Mucosa of rectum (tissue), 2 donors: Measurements from ENCODE around the gene GPN2.

Source experiments
- H3K27ac ChIP-seq, 2 donors: one replicate each; pipeline ENCODE4 v1.7.0; 2013; ENCODE audit warnings: inconsistent platforms in 2 of 2, low read depth in 2 of 2, low read length in 2 of 2
- H3K27me3 ChIP-seq, 2 donors: one replicate each; pipeline ENCODE4 v1.7.0; 2013; ENCODE audit warnings: low read length in 2 of 2; ENCODE audit not compliant: control insufficient read depth in 2 of 2, insufficient read depth in 2 of 2
- H3K36me3 ChIP-seq, 2 donors: one replicate each; pipeline ENCODE4 v1.7.0; 2013; ENCODE audit warnings: low read length in 2 of 2; ENCODE audit not compliant: control insufficient read depth in 2 of 2, insufficient read depth in 2 of 2
- H3K4me1 ChIP-seq, 2 donors: one replicate each; pipeline ENCODE4 v1.7.0; 2013; ENCODE audit warnings: low read length in 2 of 2, mild to moderate bottlenecking in 1 of 2; ENCODE audit not compliant: control insufficient read depth in 2 of 2, insufficient read depth in 2 of 2
- H3K4me3 ChIP-seq, 2 donors: one replicate each; pipeline ENCODE4 v1.7.0; 2013; ENCODE audit warnings: low read length in 2 of 2
- H3K9ac ChIP-seq, 2 donors: one replicate each; pipeline ENCODE4 v1.7.0; 2013; ENCODE audit warnings: low read length in 2 of 2, low read depth in 1 of 2, mild to moderate bottlenecking in 1 of 2
- H3K9me3 ChIP-seq, 2 donors: one replicate each; pipeline ENCODE4 v1.7.0; 2013; ENCODE audit warnings: low read length in 2 of 2; ENCODE audit not compliant: control insufficient read depth in 2 of 2
- donor health status: healthy.
- donor health status: Normal muscosa, but diverticular disease.

The GPN2 gene

GRCh38 chr1:26921126-26921539 lies 31.1 kb upstream of the GPN2 start:
- no peaks in the 10 kb centered on the region for H3K27me3 ChIP-seq
- no peaks in the 10 kb centered on the region for H3K9me3 ChIP-seq
- peaks cover 19% of the 10 kb centered on the region in 2 donors for H3K4me1 ChIP-seq
- H3K9ac ChIP-seq, result peak overlapping the region; percentile 63 to 68
- peaks cover 5 to 12% of the 10 kb centered on the region in 2 donors for H3K36me3 ChIP-seq
- H3K27ac ChIP-seq, result peak overlapping the region; percentile 45 to 61
- peak overlapping the region; percentile 91 to 98 for H3K4me3 ChIP-seq

GRCh38 chr1:26915204-26915842 lies 25.2 kb upstream of the GPN2 start:
- Histone ChIP-seq H3K36me3 (no peaks in the 10 kb centered on the region), H3K4me1 (peaks cover 22 to 40% of the 10 kb centered on the region in 2 donors), H3K27ac (peak overlapping the region; percentile 38 to 49), H3K4me3 (no peak overlapping the region), H3K9me3 (no peaks in the 10 kb centered on the region), H3K27me3 (no peaks in the 10 kb centered on the region), H3K9ac (peak overlapping the region; percentile 25 to 34)

GRCh38 chr1:26913754-26914619 lies 23.9 kb upstream of the GPN2 start, which contains the start of gene NR0B2:
Gene NR0B2 (minus strand): TSS chr1:26913975. CDS start chr1:26913940, 35 bp downstream.
- Histone ChIP-seq H3K27ac (peak within 1 kb of the TSS; percentile 88 to 95), H3K4me3 (peak within 1 kb of the TSS; percentile 10 to 20), H3K27me3 (no peaks in the 10 kb centered on the region), H3K36me3 (no peaks in the 10 kb centered on the region), H3K9me3 (no peaks in the 10 kb centered on the region), H3K4me1 (peaks cover 29 to 47% of the 10 kb centered on the region in 2 donors), H3K9ac (peak within 1 kb of the TSS; percentile 41 to 64)

GRCh38 chr1:26913389-26913753 lies 23.3 kb upstream of the GPN2 start:
- Histone ChIP-seq H3K4me1 (peaks cover 29 to 47% of the 10 kb centered on the region in 2 donors), H3K27me3 (no peaks in the 10 kb centered on the region), H3K9me3 (no peaks in the 10 kb centered on the region), H3K4me3 (peak overlapping the region; percentile 10 to 20), H3K36me3 (no peaks in the 10 kb centered on the region), H3K27ac (peak overlapping the region; percentile 88 to 95), H3K9ac (peak overlapping the region in 1 of 2 donors; percentile 64)

- Histone ChIP-seq H3K27ac (no peak overlapping the region), H3K27me3 (no peaks in the 10 kb centered on the region), H3K4me3 (no peak overlapping the region), H3K9me3 (no peaks in the 10 kb centered on the region), H3K9ac (no peak overlapping the region), H3K36me3 (no peaks in the 10 kb centered on the region), H3K4me1 (peaks cover 29 to 47% of the 10 kb centered on the region in 2 donors)
Observed at GRCh38 chr1:26912147-26912490, 22.0 kb upstream of the GPN2 start.

GRCh38 chr1:26911399-26912146 lies 21.5 kb upstream of the GPN2 start:
- no peaks in the 10 kb centered on the region for H3K27me3 ChIP-seq
- no peak overlapping the region for H3K27ac ChIP-seq
- no peaks in the 10 kb centered on the region for H3K9me3 ChIP-seq
- H3K36me3 ChIP-seq, result no peaks in the 10 kb centered on the region
- no peak overlapping the region for H3K4me3 ChIP-seq
- H3K4me1 ChIP-seq, result peaks cover 29 to 47% of the 10 kb centered on the region in 2 donors
- no peak overlapping the region for H3K9ac ChIP-seq

GRCh38 chr1:26910343-26911160 lies 20.5 kb upstream of the GPN2 start:
- H3K9me3 ChIP-seq, result no peaks in the 10 kb centered on the region
- no peaks in the 10 kb centered on the region for H3K27me3 ChIP-seq
- H3K9ac ChIP-seq, result no peak overlapping the region
- peaks cover 27 to 50% of the 10 kb centered on the region in 2 donors for H3K4me1 ChIP-seq
- no peaks in the 10 kb centered on the region for H3K36me3 ChIP-seq
- no peak overlapping the region for H3K4me3 ChIP-seq
- H3K27ac ChIP-seq, result peak overlapping the region; percentile 43 to 50

GRCh38 chr1:26909951-26910342 lies 19.9 kb upstream of the GPN2 start:
- Histone ChIP-seq H3K4me3 (no peak overlapping the region), H3K27me3 (no peaks in the 10 kb centered on the region), H3K4me1 (peaks cover 21 to 46% of the 10 kb centered on the region in 2 donors), H3K9ac (no peak overlapping the region), H3K36me3 (no peaks in the 10 kb centered on the region), H3K9me3 (no peaks in the 10 kb centered on the region), H3K27ac (no peak overlapping the region)

- Histone ChIP-seq H3K27ac (peak overlapping the region in 1 of 2 donors; percentile 2), H3K4me1 (peaks cover 9 to 33% of the 10 kb centered on the region in 2 donors), H3K4me3 (no peak overlapping the region), H3K9ac (no peak overlapping the region), H3K36me3 (no peaks in the 10 kb centered on the region), H3K27me3 (no peaks in the 10 kb centered on the region), H3K9me3 (no peaks in the 10 kb centered on the region)
Observed at GRCh38 chr1:26907071-26907917, 17.2 kb upstream of the GPN2 start.
